Measurements from ENCODE around the gene OR52R1. TPM values are rescaled to one million over a fixed set of nuclear protein-coding genes. Genes with fewer than 3 reads are reported as not detected.

OR52R1 gene
- total RNA-seq, 1 experiment from 2014 or later: not detected

DNA sequence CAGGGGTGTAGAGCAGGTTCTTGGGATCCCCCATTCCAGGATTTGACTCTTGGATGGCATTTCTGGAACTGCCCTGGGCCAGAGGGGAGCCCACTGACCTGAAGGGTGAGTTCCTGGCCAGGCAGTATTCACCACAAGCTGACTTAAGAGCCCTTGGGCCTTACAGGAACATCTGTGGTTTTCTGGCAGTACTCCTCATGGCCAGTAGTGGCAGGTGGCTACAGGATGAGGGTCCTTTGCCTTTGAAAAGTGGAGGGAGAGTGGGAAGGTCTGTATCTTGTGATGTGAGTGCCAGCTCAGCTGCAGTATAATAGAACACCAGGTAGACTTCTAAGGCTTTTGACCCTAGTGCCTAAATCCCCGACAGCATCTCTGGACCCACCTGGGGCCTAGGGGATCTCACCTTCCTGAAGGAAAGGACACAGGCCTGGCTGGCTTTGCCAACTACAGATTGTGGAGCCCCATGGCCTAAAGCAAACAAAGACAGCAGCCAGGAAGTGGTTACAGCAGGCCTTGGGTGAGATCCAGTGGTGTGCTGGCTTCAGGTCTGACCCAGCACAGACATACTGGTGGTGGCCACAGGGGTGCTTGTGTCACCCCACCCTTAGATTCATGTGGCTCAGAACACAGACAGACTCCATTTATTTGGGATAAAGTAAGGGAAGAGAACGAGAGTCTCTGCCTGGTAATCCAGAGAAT is 35.8 kb upstream of the OR52R1 start:
- Histone ChIP-seq H3K4me2 (ENCODE audit: insufficient read depth, insufficient read length, low read length) (no peak overlapping the region), H2BK120ac (ENCODE audit: low read depth, low read length, poor library complexity, severe bottlenecking) (no peak overlapping the region), H3K23me2 (ENCODE audit: insufficient read length, low read depth, low read length, poor library complexity, severe bottlenecking) (no peaks in the 10 kb centered on the region), H3K9ac (ENCODE audit: extremely low read depth, insufficient read length, low read length) (no peak overlapping the region), H2BK5ac (ENCODE audit: insufficient read length, low read length) (no peak overlapping the region), H3K27me3 (ENCODE audit: insufficient read depth, low read length) (no peaks in the 10 kb centered on the region), H4K20me1 (ENCODE audit: control insufficient read depth, insufficient read depth, insufficient read length) (no peaks in the 10 kb centered on the region), H3K18ac (ENCODE audit: insufficient read length, low read depth, low read length) (no peak overlapping the region), H3K14ac (ENCODE audit: insufficient read depth, low read length) (no peak overlapping the region), H3K4ac (ENCODE audit: low read depth, low read length) (no peak overlapping the region), H3K79me1 (ENCODE audit: insufficient read depth, low read depth, low read length, poor library complexity, severe bottlenecking) (no peaks in the 10 kb centered on the region), H3K27ac (ENCODE audit: insufficient read length, low read depth, low read length) (no peak overlapping the region), H3K9me3 (ENCODE audit: control insufficient read depth, low read depth, low read length) (no peaks in the 10 kb centered on the region), H3T11ph (ENCODE audit: low read length) (no peak overlapping the region), H3K4me1 (ENCODE audit: insufficient read depth, low read length) (no peaks in the 10 kb centered on the region), H2BK15ac (ENCODE audit: low read depth, low read length) (no peak overlapping the region), H4K5ac (ENCODE audit: insufficient read length, low read depth, low read length) (no peak overlapping the region), H3K56ac (ENCODE audit: insufficient read length, low read depth, low read length) (no peak overlapping the region), H2AFZ (ENCODE audit: low read length) (no peak overlapping the region), H2BK20ac (ENCODE audit: low read depth, low read length, poor library complexity, severe bottlenecking) (no peak overlapping the region), H2BK12ac (ENCODE audit: insufficient read length, low read depth, low read length) (no peak overlapping the region), H3K23ac (ENCODE audit: insufficient read length, low read depth, low read length) (no peak overlapping the region), H4K91ac (ENCODE audit: insufficient read length, low read depth, low read length) (no peak overlapping the region), H3K79me2 (ENCODE audit: insufficient read depth, low read length) (no peaks in the 10 kb centered on the region), H4K8ac (replicated peaks; ENCODE audit: insufficient read length, low read depth, low read length) (no peak overlapping the region), H2AK5ac (ENCODE audit: insufficient read length, low read length) (no peak overlapping the region)
- no CpG with 5 or more reads among the region's 2 CpGs for WGBS (ENCODE audit: extremely low coverage, insufficient read length, low lambda C conversion rate)
- peak; percentile 43 for DNase-seq
- TF ChIP-seq, protein P1, sequence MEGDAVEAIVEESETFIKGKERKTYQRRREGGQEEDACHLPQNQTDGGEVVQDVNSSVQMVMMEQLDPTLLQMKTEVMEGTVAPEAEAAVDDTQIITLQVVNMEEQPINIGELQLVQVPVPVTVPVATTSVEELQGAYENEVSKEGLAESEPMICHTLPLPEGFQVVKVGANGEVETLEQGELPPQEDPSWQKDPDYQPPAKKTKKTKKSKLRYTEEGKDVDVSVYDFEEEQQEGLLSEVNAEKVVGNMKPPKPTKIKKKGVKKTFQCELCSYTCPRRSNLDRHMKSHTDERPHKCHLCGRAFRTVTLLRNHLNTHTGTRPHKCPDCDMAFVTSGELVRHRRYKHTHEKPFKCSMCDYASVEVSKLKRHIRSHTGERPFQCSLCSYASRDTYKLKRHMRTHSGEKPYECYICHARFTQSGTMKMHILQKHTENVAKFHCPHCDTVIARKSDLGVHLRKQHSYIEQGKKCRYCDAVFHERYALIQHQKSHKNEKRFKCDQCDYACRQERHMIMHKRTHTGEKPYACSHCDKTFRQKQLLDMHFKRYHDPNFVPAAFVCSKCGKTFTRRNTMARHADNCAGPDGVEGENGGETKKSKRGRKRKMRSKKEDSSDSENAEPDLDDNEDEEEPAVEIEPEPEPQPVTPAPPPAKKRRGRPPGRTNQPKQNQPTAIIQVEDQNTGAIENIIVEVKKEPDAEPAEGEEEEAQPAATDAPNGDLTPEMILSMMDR (conservative IDR thresholded peaks at IDR 0.05): peak; percentile 29; the same call in 2 of the 3 replicates
- Mint-ChIP-seq H3K4me1 (no peaks in the 10 kb centered on the region), H3K4me3 (no peak overlapping the region), H3K27me3 (ENCODE audit: low read depth) (no peaks in the 10 kb centered on the region; the same call in 1 of the 2 replicates), H3K9me3 (peaks cover 2 to 12% of the 10 kb centered on the region in 2 experiments; a peak in 3 of 5 replicates), H3K36me3 (ENCODE audit: insufficient read depth in 1 of 3, low read depth in 3 of 3) (peaks cover 0 to 8% (median 0%) of the 10 kb centered on the region in 3 experiments; a peak in 4 of 7 replicates), H3K27ac (no peak overlapping the region)

All from H9 (cell line).